Neural cell (in vitro differentiated cells): Measurements from ENCODE around the gene ATOX1. TPM values are rescaled to one million over a fixed set of nuclear protein-coding genes. Genes with fewer than 3 reads are reported as not detected.

Source experiments
- H2AFZ ChIP-seq: fragments of 200-600, 300-800 bp; sonication (generic), shearing (Covaris generic); 2 replicates; pipeline ENCODE4 v1.6.0; 2014; ENCODE audit warnings: low read depth, mild to moderate bottlenecking, antibody characterized with exemption, low read length, moderate library complexity
- H3F3A ChIP-seq: fragments of 200-600 bp; shearing (Covaris generic); 2 replicates; pipeline ENCODE4 v1.6.1; 2016; ENCODE audit warnings: mild to moderate bottlenecking, moderate library complexity, mixed read lengths, antibody characterized with exemption, low read length; ENCODE audit not compliant: insufficient read depth, poor library complexity, severe bottlenecking
- H3K27ac ChIP-seq: fragments of 200-600, 300-800 bp; sonication (generic), shearing (Covaris generic); 2 replicates; pipeline ENCODE4 v1.5.1; 2014; ENCODE audit warnings: mild to moderate bottlenecking, low read length, moderate library complexity
- H3K27me3 ChIP-seq: fragments of 300-800, 200-600 bp; sonication (generic), shearing (Covaris generic); 2 replicates; pipeline ENCODE4 v1.6.0; 2014; ENCODE audit warnings: mild to moderate bottlenecking, low read depth, low read length, moderate library complexity; ENCODE audit not compliant: insufficient read depth
- H3K36me3 ChIP-seq: fragments of 300-800, 200-600 bp; sonication (generic), shearing (Covaris generic); 2 replicates; pipeline ENCODE4 v1.5.1; 2014; ENCODE audit warnings: mild to moderate bottlenecking, antibody characterized with exemption, low read length, moderate library complexity; ENCODE audit not compliant: insufficient read depth
- H3K4me2 ChIP-seq: fragments of 300-800, 200-600 bp; sonication (generic), shearing (Covaris generic); 2 replicates; pipeline ENCODE4 v1.6.0; 2014; ENCODE audit warnings: mild to moderate bottlenecking, low read length
- H3K4me3 ChIP-seq: fragments of 300-800, 200-600 bp; sonication (generic), shearing (Covaris generic); 2 replicates; pipeline ENCODE4 v1.5.1; 2014; ENCODE audit warnings: mild to moderate bottlenecking, low read length, moderate library complexity
- H3K79me2 ChIP-seq: fragments of 200-600 bp; shearing (Covaris generic); replicated peaks from 2 replicates; pipeline ENCODE4 v1.6.0; 2014; ENCODE audit warnings: mild to moderate bottlenecking, low read length, moderate library complexity; ENCODE audit not compliant: insufficient read depth
- H3K9ac ChIP-seq: fragments of 300-800, 200-600 bp; sonication (generic), shearing (Covaris generic); 2 replicates; pipeline ENCODE4 v1.6.1; 2016; ENCODE audit warnings: mild to moderate bottlenecking, low read length, mixed read lengths
- H3K9me2 ChIP-seq: fragments of 200-600 bp; shearing (Covaris generic); 2 replicates; pipeline ENCODE4 v1.6.1; 2016; ENCODE audit warnings: mild to moderate bottlenecking, low read length, mixed read lengths; ENCODE audit not compliant: insufficient read depth
- H3K9me3 ChIP-seq: fragments of 200-600, 300-800 bp; sonication (generic), shearing (Covaris generic); 2 replicates; pipeline ENCODE4 v1.6.1; 2016; ENCODE audit warnings: mild to moderate bottlenecking, mixed run types, low read length, moderate library complexity, mixed read lengths
- H4K20me1 ChIP-seq: fragments of 200-600 bp; shearing (Covaris generic); 2 replicates; pipeline ENCODE4 v1.6.1; 2016; ENCODE audit warnings: mild to moderate bottlenecking, mixed run types; ENCODE audit not compliant: insufficient read depth
- EP300 ChIP-seq: fragments of 450-650 bp; conservative IDR thresholded peaks from 2 replicates; pipeline ENCODE4 v1.6.1; 2014; ENCODE audit warnings: antibody characterized with exemption, mild to moderate bottlenecking, moderate library complexity; ENCODE audit not compliant: poor library complexity, severe bottlenecking
- EZH2 ChIP-seq: fragments of 200-600, 300-800 bp; shearing (Covaris generic), sonication (generic); IDR thresholded peaks from 2 replicates; pipeline ENCODE4 v1.6.1; 2014; ENCODE audit warnings: antibody characterized with exemption, low read length, borderline replicate concordance, mild to moderate bottlenecking; ENCODE audit not compliant: insufficient read depth, poor library complexity, severe bottlenecking
- MXI1 ChIP-seq: fragments of 450-650 bp; conservative IDR thresholded peaks from 2 replicates; pipeline ENCODE4 v1.6.1; 2014; ENCODE audit warnings: antibody characterized with exemption, mild to moderate bottlenecking; ENCODE audit not compliant: poor library complexity, severe bottlenecking
- POLR2AphosphoS5 ChIP-seq: IDR thresholded peaks from 2 replicates; pipeline ENCODE4 v1.6.1; 2012
- RAD21 ChIP-seq: fragments of 450-650 bp; conservative IDR thresholded peaks from 2 replicates; pipeline ENCODE4 v1.6.1; 2014; ENCODE audit warnings: antibody characterized with exemption, mild to moderate bottlenecking, moderate library complexity
- SMC3 ChIP-seq: fragments of 450-650 bp; conservative IDR thresholded peaks from 2 replicates; pipeline ENCODE4 v1.6.1; 2014; ENCODE audit warnings: antibody characterized with exemption, mild to moderate bottlenecking, moderate library complexity; ENCODE audit not compliant: poor library complexity
- TAF1 ChIP-seq: IDR thresholded peaks from 2 replicates; pipeline ENCODE4 v1.6.1; 2012; ENCODE audit warnings: low read depth
- polyA plus RNA-seq: library from polyadenylated mRNA; depleted of rRNA; stranded (reverse); fragments of >200 nt; gene quantifications from 2 replicates; pipeline ENCODE4 v1.2.3, GENCODE V29; 2014
- TF ChIP-seq, protein P1 (sequence below): IDR thresholded peaks from 2 replicates; pipeline ENCODE4 v1.6.1; 2012; ENCODE audit warnings: borderline replicate concordance
- TF ChIP-seq, protein P2 (sequence below): fragments of 450-650 bp; IDR thresholded peaks from 2 replicates; pipeline ENCODE4 v1.5.1; 2014; ENCODE audit warnings: antibody characterized with exemption, mild to moderate bottlenecking, moderate library complexity; ENCODE audit not compliant: poor library complexity, severe bottlenecking

ATOX1 gene
- polyA plus RNA-seq, 1 donor from 2014 or later = 79.9 TPM

GRCh38 chr5:151798674-151799073 is 40.2 kb upstream of the ATOX1 start:
- no peak overlapping the region for H3K9ac ChIP-seq
- TF ChIP-seq EZH2 = no peak
- TF ChIP-seq, protein P1, sequence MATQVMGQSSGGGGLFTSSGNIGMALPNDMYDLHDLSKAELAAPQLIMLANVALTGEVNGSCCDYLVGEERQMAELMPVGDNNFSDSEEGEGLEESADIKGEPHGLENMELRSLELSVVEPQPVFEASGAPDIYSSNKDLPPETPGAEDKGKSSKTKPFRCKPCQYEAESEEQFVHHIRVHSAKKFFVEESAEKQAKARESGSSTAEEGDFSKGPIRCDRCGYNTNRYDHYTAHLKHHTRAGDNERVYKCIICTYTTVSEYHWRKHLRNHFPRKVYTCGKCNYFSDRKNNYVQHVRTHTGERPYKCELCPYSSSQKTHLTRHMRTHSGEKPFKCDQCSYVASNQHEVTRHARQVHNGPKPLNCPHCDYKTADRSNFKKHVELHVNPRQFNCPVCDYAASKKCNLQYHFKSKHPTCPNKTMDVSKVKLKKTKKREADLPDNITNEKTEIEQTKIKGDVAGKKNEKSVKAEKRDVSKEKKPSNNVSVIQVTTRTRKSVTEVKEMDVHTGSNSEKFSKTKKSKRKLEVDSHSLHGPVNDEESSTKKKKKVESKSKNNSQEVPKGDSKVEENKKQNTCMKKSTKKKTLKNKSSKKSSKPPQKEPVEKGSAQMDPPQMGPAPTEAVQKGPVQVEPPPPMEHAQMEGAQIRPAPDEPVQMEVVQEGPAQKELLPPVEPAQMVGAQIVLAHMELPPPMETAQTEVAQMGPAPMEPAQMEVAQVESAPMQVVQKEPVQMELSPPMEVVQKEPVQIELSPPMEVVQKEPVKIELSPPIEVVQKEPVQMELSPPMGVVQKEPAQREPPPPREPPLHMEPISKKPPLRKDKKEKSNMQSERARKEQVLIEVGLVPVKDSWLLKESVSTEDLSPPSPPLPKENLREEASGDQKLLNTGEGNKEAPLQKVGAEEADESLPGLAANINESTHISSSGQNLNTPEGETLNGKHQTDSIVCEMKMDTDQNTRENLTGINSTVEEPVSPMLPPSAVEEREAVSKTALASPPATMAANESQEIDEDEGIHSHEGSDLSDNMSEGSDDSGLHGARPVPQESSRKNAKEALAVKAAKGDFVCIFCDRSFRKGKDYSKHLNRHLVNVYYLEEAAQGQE = no peak
- no peak for TF ChIP-seq POLR2AphosphoS5
- TF ChIP-seq EP300 = no peak
- TF ChIP-seq, protein P2, sequence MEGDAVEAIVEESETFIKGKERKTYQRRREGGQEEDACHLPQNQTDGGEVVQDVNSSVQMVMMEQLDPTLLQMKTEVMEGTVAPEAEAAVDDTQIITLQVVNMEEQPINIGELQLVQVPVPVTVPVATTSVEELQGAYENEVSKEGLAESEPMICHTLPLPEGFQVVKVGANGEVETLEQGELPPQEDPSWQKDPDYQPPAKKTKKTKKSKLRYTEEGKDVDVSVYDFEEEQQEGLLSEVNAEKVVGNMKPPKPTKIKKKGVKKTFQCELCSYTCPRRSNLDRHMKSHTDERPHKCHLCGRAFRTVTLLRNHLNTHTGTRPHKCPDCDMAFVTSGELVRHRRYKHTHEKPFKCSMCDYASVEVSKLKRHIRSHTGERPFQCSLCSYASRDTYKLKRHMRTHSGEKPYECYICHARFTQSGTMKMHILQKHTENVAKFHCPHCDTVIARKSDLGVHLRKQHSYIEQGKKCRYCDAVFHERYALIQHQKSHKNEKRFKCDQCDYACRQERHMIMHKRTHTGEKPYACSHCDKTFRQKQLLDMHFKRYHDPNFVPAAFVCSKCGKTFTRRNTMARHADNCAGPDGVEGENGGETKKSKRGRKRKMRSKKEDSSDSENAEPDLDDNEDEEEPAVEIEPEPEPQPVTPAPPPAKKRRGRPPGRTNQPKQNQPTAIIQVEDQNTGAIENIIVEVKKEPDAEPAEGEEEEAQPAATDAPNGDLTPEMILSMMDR = no peak
- TF ChIP-seq RAD21 = no peak
- no peak for TF ChIP-seq MXI1
- TF ChIP-seq SMC3 = no peak
- no peak for TF ChIP-seq TAF1
- no peak overlapping the region for H2AFZ ChIP-seq
- peaks cover 13% of the 10 kb centered on the region for H3K36me3 ChIP-seq
- H3K9me3 ChIP-seq = no peaks in the 10 kb centered on the region
- no peaks in the 10 kb centered on the region for H3K9me2 ChIP-seq
- no peak overlapping the region for H3K4me3 ChIP-seq
- no peaks in the 10 kb centered on the region for H3K79me2 ChIP-seq
- no peaks in the 10 kb centered on the region for H4K20me1 ChIP-seq
- H3F3A ChIP-seq = no peaks in the 10 kb centered on the region
- no peaks in the 10 kb centered on the region for H3K27me3 ChIP-seq
- no peak overlapping the region for H3K4me2 ChIP-seq
- no peak overlapping the region for H3K27ac ChIP-seq

DNA sequence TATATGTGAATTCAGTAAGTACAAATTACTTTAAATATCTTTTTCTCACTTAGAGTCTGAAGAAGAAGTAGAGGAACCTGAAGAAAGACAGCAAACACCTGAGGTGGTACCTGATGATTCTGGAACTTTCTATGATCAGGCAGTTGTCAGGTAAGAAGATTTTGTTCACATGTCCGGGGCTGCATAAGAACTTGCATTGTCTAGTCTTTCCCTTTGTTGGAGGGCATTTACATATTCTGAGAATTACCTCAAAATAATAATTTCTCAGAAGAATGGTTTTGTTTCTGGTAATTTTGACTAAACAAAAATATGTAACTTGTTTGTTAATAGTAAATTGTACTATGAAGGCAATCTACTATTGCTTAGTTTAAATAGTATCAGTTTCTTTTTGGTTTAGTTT is 37.0 kb upstream of the ATOX1 start:
- H3K9me3 ChIP-seq = no peaks in the 10 kb centered on the region
- peaks cover 6% of the 10 kb centered on the region for H3K36me3 ChIP-seq
- H2AFZ ChIP-seq = no peak overlapping the region
- H3K27ac ChIP-seq = no peak overlapping the region
- peaks cover 3% of the 10 kb centered on the region for H3K79me2 ChIP-seq
- TF ChIP-seq, protein P2 = no peak
- no peak for TF ChIP-seq EZH2
- no peak for TF ChIP-seq TAF1
- TF ChIP-seq, protein P1 = no peak
- no peak for TF ChIP-seq POLR2AphosphoS5
- no peak for TF ChIP-seq EP300
- no peak for TF ChIP-seq RAD21
- no peak for TF ChIP-seq MXI1
- TF ChIP-seq SMC3 = no peak
- H4K20me1 ChIP-seq = no peaks in the 10 kb centered on the region
- H3K9me2 ChIP-seq = no peaks in the 10 kb centered on the region
- H3F3A ChIP-seq = no peaks in the 10 kb centered on the region
- no peak overlapping the region for H3K4me3 ChIP-seq
- no peak overlapping the region for H3K4me2 ChIP-seq
- no peaks in the 10 kb centered on the region for H3K27me3 ChIP-seq
- no peak overlapping the region for H3K9ac ChIP-seq
